Cardiac muscle cell (in vitro differentiated cells and primary cell): ENCODE data around the gene MTX2. TPM values are rescaled to one million over a fixed set of nuclear protein-coding genes. Genes with fewer than 3 reads are reported as not detected.

Experiments used
- DNase-seq, 2 donors: peaks; one replicate each; pipeline versions ENCODE4 v3.0.0 to v3.0.0-alpha.2; 2010 to 2017; ENCODE audit warnings: low read depth in 1 of 2, low spot score in 1 of 2
- H3K27ac ChIP-seq: fragments of 200-600 bp; sonication (generic); 2 replicates; pipeline ENCODE4 v1.5.1; 2016
- H3K27me3 ChIP-seq: fragments of 200-600 bp; sonication (generic); 2 replicates; pipeline ENCODE4 v1.6.0; 2016; ENCODE audit warnings: control low read depth
- H3K36me3 ChIP-seq: fragments of 200-600 bp; sonication (generic); 2 replicates; pipeline ENCODE4 v1.5.1; 2016; ENCODE audit warnings: control low read depth
- H3K4me1 ChIP-seq: fragments of 200-600 bp; sonication (generic); 2 replicates; pipeline ENCODE4 v1.8.1; 2017; ENCODE audit warnings: low read depth, mild to moderate bottlenecking, mixed run types
- H3K4me3 ChIP-seq: fragments of 200-600 bp; sonication (generic); 2 replicates; pipeline ENCODE4 v1.5.1; 2016; ENCODE audit warnings: mild to moderate bottlenecking
- H3K9me3 ChIP-seq: fragments of 200-600 bp; sonication (generic); 2 replicates; pipeline ENCODE4 v1.5.1; 2017; ENCODE audit warnings: low read depth, mild to moderate bottlenecking, control low read depth
- CTCF ChIP-seq: IDR thresholded peaks from 2 replicates; pipeline ENCODE4 v1.5.1; 2012; ENCODE audit warnings: low read depth, mild to moderate bottlenecking, low read length
- polyA plus RNA-seq: library from polyadenylated mRNA; unstranded; fragments of >200 nt; fragmentation: Nextera tagmentation; extraction: Ambion mirVana; gene quantifications from 2 replicates; pipeline ENCODE4 v1.2.1, GENCODE V29; 2016
- total RNA-seq: library from RNA; depleted of rRNA; stranded (reverse); fragments of >200 nt; gene quantifications from 2 replicates; pipeline ENCODE4 v1.2.3, GENCODE V29; 2016

Gene MTX2
- total and polyA plus RNA-seq, 2 experiments from 2014 or later, result 50.9 to 124 TPM

- Histone ChIP-seq H3K27me3 (no peaks in the 10 kb centered on the region), H3K36me3 (no peaks in the 10 kb centered on the region), H3K27ac (no peak overlapping the region), H3K4me1 (no peaks in the 10 kb centered on the region), H3K9me3 (no peaks in the 10 kb centered on the region), H3K4me3 (no peak overlapping the region)
- TF ChIP-seq CTCF, result no peak
- no peak for DNase-seq
Observed at GRCh38 chr2:176251928-176252327, 17.3 kb upstream of the MTX2 start.

DNA sequence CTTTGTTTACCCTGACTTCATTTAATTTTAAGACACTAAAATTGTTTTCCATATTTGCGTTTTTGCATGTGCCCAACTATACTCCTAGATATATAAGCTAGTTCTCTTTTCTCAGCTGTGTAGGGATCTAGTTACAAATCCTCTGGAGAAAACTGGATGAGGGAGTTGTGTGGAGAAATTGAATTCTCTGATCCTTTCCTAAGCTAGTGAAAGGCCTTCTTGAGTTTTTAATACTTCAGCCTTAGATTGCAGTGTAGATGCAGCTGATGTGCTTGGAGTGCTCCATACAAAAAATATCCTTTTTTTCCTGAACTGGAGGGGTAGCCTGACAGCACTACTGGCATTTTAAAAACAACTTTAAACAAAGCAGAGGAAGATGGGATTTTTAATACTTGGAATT, 8.6 kb upstream of the MTX2 start:
- Histone ChIP-seq H3K4me3 (no peak overlapping the region), H3K9me3 (no peaks in the 10 kb centered on the region), H3K36me3 (no peaks in the 10 kb centered on the region), H3K4me1 (no peaks in the 10 kb centered on the region), H3K27me3 (peaks cover 3% of the 10 kb centered on the region), H3K27ac (no peak overlapping the region)
- DNase-seq, result no peak
- TF ChIP-seq CTCF, result no peak

GRCh38 chr2:176261136-176261535, 8.1 kb upstream of the MTX2 start:
- no peak for DNase-seq
- H3K27me3 ChIP-seq, result peaks cover 3% of the 10 kb centered on the region
- no peaks in the 10 kb centered on the region for H3K4me1 ChIP-seq
- no peak for TF ChIP-seq CTCF
- H3K9me3 ChIP-seq, result no peaks in the 10 kb centered on the region
- no peaks in the 10 kb centered on the region for H3K36me3 ChIP-seq
- no peak overlapping the region for H3K4me3 ChIP-seq
- H3K27ac ChIP-seq, result no peak overlapping the region

- peak overlapping the region; percentile 94 for H3K27ac ChIP-seq
- H3K4me1 ChIP-seq, result peaks cover 7% of the 10 kb centered on the region
- H3K36me3 ChIP-seq, result no peaks in the 10 kb centered on the region
- no peaks in the 10 kb centered on the region for H3K9me3 ChIP-seq
- H3K27me3 ChIP-seq, result no peaks in the 10 kb centered on the region
- TF ChIP-seq CTCF, result no peak
- H3K4me3 ChIP-seq, result peak overlapping the region; percentile 58
- no peak for DNase-seq
Observed at GRCh38 chr2:176268976-176269318, 295 bp upstream of the MTX2 start.

- DNase-seq, result no peak
- Histone ChIP-seq H3K9me3 (no peaks in the 10 kb centered on the region), H3K36me3 (no peaks in the 10 kb centered on the region), H3K27ac (peak overlapping the region; percentile 94), H3K27me3 (no peaks in the 10 kb centered on the region), H3K4me1 (peaks cover 7% of the 10 kb centered on the region), H3K4me3 (peak overlapping the region; percentile 58)
- no peak for TF ChIP-seq CTCF
Observed at GRCh38 chr2:176270100-176270750, 983 bp downstream of the MTX2 start.
